OCI-LY7 (cell line): ENCODE measurements around the gene CHMP4A.

Experiments used
- EZH2phosphoT487 ChIP-seq: fragments of 200-600 bp; sonication (generic); IDR thresholded peaks from 2 replicates; pipeline ENCODE4 v1.6.1; 2018; ENCODE audit warnings: low read depth, borderline replicate concordance, mild to moderate bottlenecking, mixed run types, antibody characterized with exemption, low read length, moderate library complexity, mixed read lengths
- TF ChIP-seq, protein P1 (sequence below): fragments of 200-600 bp; sonication (generic); conservative IDR thresholded peaks from 2 replicates; pipeline ENCODE4 v1.5.1; 2014; ENCODE audit warnings: mild to moderate bottlenecking, antibody characterized with exemption, low read length, moderate library complexity, mixed read lengths

DNA sequence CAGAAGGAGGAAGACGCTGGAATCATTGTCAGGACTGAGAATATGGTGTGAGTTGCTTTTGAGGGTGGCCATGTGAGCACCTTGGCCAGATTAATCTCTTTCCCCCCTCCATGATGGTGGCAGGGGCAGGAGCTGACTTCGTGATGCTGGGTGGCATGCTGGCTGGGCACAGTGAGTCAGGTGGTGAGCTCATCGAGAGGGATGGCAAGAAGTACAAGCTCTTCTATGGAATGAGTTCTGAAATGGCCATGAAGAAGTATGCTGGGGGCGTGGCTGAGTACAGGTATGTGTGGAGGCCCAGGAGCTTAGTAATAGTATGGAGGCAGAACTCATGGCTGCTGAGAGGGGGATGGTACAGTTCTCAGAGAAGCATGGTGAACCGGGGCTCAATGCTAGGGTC is 24.8 kb upstream of the CHMP4A start:
- TF ChIP-seq, protein P1, sequence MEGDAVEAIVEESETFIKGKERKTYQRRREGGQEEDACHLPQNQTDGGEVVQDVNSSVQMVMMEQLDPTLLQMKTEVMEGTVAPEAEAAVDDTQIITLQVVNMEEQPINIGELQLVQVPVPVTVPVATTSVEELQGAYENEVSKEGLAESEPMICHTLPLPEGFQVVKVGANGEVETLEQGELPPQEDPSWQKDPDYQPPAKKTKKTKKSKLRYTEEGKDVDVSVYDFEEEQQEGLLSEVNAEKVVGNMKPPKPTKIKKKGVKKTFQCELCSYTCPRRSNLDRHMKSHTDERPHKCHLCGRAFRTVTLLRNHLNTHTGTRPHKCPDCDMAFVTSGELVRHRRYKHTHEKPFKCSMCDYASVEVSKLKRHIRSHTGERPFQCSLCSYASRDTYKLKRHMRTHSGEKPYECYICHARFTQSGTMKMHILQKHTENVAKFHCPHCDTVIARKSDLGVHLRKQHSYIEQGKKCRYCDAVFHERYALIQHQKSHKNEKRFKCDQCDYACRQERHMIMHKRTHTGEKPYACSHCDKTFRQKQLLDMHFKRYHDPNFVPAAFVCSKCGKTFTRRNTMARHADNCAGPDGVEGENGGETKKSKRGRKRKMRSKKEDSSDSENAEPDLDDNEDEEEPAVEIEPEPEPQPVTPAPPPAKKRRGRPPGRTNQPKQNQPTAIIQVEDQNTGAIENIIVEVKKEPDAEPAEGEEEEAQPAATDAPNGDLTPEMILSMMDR = no peak
- no peak for TF ChIP-seq EZH2phosphoT487
